Middle frontal gyrus (tissue), 1 donor: Measurements from ENCODE around the gene CLDN9.

Source experiments
- DNase-seq: peaks from one replicate; pipeline ENCODE4 v3.0.0-alpha.2; 2015; ENCODE audit warnings: low spot score; ENCODE audit errors: extremely low spot score

Gene CLDN9

GRCh38 chr16:2992383-2993081, 20.2 kb upstream of the CLDN9 start:
- no peak for DNase-seq

- no peak for DNase-seq
These were observed 16.4 kb upstream of the CLDN9 start for GRCh38 chr16:2996298-2996697.

GRCh38 chr16:2999929-3000328, 12.8 kb upstream of the CLDN9 start:
- no peak for DNase-seq

- no peak for DNase-seq
These were observed 12.2 kb upstream of the CLDN9 start for GRCh38 chr16:3000540-3000939.

GRCh38 chr16:3001316-3001715, 11.4 kb upstream of the CLDN9 start:
- DNase-seq = no peak

GRCh38 chr16:3003582-3004270, 9.0 kb upstream of the CLDN9 start:
- DNase-seq = peak; percentile 94

GRCh38 chr16:3004319-3004718, 8.4 kb upstream of the CLDN9 start:
- DNase-seq = no peak

- DNase-seq = no peak
These were observed 7.9 kb upstream of the CLDN9 start for GRCh38 chr16:3004781-3005284.

- DNase-seq = no peak
These were observed 5.4 kb upstream of the CLDN9 start for GRCh38 chr16:3007059-3007956.

- DNase-seq = no peak
These were observed 4.6 kb upstream of the CLDN9 start for GRCh38 chr16:3007957-3008689.

GRCh38 chr16:3008690-3009037, 4.1 kb upstream of the CLDN9 start:
- DNase-seq = no peak

- no peak for DNase-seq
These were observed 2.9 kb upstream of the CLDN9 start for GRCh38 chr16:3009568-3010390.

- no peak for DNase-seq
These were observed 2.2 kb upstream of the CLDN9 start for GRCh38 chr16:3010510-3010909.

- DNase-seq = no peak
These were observed 477 bp upstream of the CLDN9 start for GRCh38 chr16:3012246-3012645.

GRCh38 chr16:3013491-3013951, 798 bp downstream of the CLDN9 start:
- DNase-seq = no peak

- DNase-seq = no peak
These were observed 1.4 kb downstream of the CLDN9 start for GRCh38 chr16:3013998-3014690.

GRCh38 chr16:3014971-3015370, 2.2 kb downstream of the CLDN9 start:
- no peak for DNase-seq

- DNase-seq = no peak
These were observed 3.3 kb downstream of the CLDN9 start for GRCh38 chr16:3015865-3016521.

- no peak for DNase-seq
These were observed 4.6 kb downstream of the CLDN9 start for GRCh38 chr16:3017344-3017743.
